ENCODE data around the gene FANCE.

DNA sequence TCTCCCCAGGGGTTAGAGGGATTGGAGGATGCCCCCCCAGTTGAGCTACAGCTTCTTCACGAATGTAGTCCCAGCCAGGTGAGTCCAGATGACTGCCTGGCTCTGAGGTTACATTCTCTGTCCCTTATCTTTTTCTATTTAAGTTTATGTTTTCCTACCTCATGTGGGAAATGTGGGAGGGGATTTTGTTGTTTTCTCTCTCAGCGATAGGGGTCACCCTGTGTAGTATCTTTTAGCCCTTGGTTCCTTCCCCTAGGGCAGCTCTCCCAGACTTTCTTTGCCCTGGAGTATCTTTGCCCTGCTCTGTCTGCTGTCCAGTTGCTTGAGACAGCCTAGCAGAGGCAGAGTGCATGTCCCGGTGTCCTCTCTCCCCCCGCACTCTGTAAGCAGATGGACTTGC is 5.8 kb downstream of the FANCE start:
- TF ChIP-seq EZH2 (IDR thresholded peaks at IDR 0.05; ENCODE audit: borderline replicate concordance) (no peak), EZH2phosphoT487 (IDR thresholded peaks at IDR 0.05; ENCODE audit: low read depth, severe bottlenecking, unreplicated experiment) (no peak)
- TF ChIP-seq, protein P1, sequence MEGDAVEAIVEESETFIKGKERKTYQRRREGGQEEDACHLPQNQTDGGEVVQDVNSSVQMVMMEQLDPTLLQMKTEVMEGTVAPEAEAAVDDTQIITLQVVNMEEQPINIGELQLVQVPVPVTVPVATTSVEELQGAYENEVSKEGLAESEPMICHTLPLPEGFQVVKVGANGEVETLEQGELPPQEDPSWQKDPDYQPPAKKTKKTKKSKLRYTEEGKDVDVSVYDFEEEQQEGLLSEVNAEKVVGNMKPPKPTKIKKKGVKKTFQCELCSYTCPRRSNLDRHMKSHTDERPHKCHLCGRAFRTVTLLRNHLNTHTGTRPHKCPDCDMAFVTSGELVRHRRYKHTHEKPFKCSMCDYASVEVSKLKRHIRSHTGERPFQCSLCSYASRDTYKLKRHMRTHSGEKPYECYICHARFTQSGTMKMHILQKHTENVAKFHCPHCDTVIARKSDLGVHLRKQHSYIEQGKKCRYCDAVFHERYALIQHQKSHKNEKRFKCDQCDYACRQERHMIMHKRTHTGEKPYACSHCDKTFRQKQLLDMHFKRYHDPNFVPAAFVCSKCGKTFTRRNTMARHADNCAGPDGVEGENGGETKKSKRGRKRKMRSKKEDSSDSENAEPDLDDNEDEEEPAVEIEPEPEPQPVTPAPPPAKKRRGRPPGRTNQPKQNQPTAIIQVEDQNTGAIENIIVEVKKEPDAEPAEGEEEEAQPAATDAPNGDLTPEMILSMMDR (IDR thresholded peaks at IDR 0.05; ENCODE audit: poor library complexity): no peak

Data from hepatocyte (in vitro differentiated cells).